ENCODE data around the gene HECTD4.
"Not testable (repeated sequence)": the region's sequence is repeated elsewhere in the genome, so short reads cannot be mapped to it uniquely, and the experiment has no call there.

The HECTD4 gene

GRCh38 chr12:112170971-112171596 is 211.1 kb downstream of the HECTD4 start:
- no peak for DNase-seq

DNA sequence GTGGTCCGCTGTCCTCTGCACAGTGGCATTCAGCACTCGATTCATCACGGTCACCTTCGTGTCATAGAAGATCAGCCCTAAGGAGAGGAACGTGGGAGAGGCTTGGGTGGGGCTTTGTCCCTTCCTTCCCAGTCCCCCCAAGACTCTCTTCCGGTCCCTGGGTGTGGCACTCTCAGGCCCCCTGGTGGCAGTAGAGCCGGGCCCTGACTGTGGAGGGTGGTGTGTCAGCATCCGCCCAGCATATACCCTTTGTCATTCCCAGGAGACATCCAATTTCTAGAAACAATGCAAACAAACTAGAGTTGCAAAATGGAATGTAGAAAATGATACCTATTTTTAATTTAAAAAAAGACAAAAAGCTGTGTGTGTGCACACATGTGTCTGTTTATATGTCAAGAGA is 211.9 kb downstream of the HECTD4 start:
- peak; percentile 34 for DNase-seq

- DNase-seq = no peak
Observed at GRCh38 chr12:112169966-112170365, 212.3 kb downstream of the HECTD4 start.

- no peak for DNase-seq
Observed at GRCh38 chr12:112169161-112169872, 212.9 kb downstream of the HECTD4 start.

DNA sequence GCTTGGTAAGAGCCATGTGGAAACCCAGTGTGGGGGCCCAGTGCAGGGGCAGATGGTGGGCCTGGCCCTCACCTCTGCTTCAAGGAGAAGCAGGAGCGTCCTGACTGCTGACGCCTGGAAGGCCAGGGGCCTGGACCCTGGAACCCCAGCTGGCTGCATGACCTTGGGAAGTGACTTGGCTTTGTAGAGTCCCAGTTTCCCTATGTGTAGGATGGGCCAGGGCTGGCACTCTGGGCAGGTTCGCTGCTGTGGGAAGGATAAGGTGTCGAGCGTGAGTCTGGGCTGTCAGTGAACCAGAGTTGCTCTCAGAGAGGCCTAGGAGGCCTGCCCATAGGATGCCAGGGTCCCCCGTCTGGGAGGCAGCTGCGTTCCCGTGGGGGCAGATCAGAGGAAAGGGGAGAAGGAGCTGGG is 213.7 kb downstream of the HECTD4 start:
- no peak for DNase-seq

DNA sequence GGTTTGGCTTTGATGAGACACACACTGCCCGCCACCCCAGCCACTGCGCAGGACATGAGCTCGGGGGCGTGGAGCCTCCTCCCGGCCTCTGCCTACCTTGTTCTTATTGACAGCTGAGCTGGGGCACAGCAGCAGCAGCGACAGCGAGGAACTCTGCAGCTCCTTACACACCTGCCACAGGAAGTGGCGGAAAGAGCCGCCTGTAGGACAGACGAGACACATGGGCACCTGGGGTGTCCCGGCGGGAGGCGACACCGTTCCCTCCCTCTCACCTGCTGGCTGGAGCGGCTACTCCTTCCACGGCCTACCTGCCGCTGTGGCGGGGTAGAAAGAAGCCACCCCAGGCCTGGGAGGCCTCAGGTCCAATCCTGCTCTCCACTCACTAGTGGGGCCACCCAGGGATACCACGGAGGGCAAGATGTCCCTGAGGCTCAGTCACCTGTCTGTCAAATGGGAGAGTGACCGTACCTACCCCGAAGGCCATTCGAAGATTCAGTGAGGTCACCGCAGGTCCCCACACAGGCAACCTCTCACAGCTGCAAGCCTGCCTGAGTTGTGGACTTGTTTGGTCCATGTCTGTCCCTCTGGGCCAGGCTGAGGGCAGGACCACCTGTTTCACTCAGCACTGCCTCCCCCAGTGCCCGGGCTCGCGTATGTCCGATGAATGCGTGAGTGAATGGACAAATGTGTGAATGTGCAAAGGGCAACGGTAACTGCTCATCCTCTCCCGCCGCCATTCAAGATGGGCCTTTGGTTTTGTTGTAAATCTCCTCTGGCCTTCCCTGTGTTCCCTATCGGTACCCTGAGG is 214.3 kb downstream of the HECTD4 start:
- no peak for DNase-seq

DNA sequence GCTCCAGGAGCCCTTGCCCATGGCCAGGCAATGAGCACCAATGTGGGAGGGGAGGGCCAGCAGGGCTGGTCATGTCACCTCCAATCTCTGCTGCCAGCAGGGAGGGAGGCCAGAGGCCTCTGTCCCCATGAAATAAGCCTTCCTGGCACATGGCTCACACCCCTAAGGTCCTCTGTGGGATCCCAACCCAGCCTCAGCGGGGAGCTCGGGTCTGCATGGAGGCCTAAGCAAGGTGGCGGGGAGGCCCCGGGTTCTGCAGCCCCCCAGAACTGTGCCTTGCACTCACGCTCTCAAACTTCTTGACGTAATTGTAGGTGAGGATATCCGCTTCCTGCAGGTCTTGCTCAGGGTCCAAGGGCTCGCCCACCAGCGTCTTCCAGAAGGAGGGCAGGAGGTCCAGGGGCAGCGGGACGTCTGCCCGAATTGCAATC is 215.2 kb downstream of the HECTD4 start:
- no peak for DNase-seq

GRCh38 chr12:112166051-112167015 is 215.9 kb downstream of the HECTD4 start:
- no peak for DNase-seq

- no peak for DNase-seq
Observed at GRCh38 chr12:112165624-112166023, 216.6 kb downstream of the HECTD4 start.

DNA sequence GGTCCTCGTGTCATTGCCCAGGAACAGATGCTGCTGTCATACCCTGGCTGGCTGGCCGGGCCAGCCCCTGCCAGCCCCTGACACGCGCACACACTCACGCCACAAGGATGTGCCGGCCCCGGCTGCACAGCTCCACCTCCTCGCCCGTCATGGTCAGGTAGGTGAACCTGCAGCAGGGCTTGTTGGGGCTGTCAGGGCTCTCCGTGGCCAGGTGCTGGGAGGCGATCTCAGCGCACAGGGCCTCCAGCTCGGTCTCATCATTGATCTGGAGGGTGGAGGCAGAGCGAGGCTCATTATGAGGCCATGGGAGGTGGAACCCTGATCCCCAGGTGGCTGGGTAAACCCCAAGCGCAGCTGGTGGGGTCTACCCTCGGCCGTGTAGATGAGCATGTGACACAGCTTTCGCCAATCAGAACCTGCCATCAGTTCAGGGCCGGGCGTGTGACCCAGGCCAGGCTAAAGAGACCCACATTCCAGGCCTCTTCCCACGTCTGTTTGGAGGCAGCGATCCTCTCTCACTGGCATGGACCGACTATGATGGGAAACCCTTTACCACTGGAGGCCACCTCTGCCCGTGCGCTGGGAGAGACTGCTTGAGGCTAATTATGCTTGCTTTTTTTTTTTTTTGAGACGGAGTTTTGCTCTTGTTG is 218.1 kb downstream of the HECTD4 start:
- DNase-seq = no peak

DNA sequence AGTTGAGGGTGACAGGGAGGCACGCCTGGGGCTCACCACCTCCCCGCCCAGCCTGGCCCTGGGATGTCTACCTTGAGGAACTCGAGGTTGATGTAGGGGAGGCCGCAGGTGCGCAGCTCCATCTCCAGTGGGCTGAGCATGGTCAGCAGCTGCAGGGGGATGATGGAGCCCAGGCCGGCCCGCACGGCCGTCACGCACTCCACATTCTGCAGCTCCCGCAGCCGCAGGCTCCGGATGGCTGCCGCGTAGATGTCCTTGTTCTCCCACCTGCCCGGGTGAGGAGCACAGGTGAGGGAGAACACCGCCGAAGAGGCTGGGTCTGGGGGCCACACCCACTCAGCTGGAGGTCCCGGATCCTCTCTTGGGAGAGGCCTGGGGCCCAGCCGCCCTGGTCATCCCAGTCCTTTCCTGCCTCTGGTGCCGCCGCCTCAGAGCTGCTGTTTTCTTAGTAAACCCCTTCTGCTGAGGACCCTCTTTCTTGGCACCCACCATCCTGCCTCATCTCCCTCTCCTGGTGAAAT is 218.7 kb downstream of the HECTD4 start:
- no peak for DNase-seq

DNA sequence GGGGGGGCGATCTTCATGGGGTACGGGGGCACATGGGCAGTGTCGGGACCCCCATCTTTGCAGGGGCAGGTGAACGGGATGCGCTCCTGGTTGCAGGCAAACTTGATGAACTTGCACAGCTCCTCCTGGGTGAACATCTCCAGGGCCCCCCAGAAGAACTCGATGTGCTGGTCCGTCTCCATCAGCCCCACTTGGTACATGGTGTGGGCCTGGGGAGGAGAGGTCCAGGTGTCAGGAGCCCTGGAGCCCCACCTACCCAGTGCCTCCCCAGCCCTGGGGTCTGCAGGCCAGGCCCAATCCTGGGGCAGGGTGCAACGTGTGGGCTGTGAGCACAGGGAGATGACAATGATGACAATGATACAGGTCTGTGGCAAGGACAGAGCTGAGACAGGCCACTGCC is 219.2 kb downstream of the HECTD4 start:
- DNase-seq = no peak

DNA sequence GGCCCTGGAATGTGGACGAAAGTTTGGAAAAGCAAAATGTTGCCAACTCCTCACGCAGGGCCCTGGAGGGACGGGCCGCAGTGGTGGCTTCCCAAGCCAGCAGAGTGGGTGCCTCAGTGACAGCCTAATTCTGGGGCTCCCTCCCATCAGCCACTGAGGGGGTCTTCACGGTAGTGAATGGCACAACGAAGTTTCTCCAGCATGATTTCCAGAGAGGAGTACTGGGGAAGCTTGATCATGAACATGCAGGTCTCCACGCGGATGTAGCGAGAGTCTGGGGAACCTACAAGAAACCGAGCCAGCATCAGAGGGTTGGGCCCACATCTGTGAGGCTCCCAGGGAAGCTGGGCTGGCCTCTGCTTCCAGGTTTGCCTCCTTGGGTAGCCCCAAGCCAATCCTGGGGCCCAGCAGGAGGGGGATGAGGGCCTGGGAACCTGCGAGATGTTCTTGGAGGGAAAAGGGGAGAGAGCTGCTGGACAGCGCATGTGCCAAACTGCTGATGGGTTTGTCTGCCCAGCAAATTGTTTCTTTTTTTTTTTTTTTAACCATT is 219.9 kb downstream of the HECTD4 start:
- no peak for DNase-seq

DNA sequence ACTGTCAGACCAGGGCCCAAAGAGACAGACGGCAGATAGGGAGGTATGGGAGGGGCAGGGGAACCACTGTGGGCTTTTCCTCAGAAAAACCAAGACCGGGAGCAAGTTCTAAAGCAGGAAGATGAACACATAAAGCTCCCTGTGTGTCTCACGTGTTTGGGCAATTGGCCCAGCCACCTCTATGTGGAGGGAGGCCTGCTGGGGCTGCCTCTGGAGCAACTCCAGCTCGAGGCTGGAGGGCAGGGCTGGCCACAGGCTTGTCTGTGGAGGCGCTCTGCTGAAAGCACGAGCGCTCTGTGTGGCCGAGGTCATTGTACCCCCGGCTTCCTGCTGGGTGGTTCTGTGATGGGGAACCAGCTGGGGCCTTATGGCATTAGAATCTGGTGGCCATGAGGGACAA is 220.5 kb downstream of the HECTD4 start:
- DNase-seq = no peak

DNA sequence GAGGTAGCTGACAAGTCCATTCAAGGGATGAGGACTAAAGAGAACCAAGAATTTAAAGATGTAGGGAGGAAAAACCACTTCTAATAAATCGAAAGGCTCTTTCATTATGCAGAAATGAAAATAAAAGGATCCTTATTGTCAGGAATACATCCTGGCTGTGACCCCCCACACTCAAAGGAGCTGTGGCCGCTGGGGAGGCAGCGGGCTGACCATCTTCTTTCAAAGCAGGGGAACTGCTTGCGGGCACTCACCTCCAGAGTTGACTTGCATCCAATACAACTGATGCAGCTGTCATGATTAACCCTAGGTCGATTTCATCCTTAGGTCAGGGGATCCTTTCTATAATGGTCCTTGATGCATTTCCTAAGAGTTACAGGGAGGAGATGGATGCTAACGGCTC is 221.6 kb downstream of the HECTD4 start:
- no peak for DNase-seq

GRCh38 chr12:112159146-112159541 is 223.1 kb downstream of the HECTD4 start:
- no peak for DNase-seq

GRCh38 chr12:112158461-112159145 is 223.6 kb downstream of the HECTD4 start:
- DNase-seq = not testable (repeated sequence)

DNA sequence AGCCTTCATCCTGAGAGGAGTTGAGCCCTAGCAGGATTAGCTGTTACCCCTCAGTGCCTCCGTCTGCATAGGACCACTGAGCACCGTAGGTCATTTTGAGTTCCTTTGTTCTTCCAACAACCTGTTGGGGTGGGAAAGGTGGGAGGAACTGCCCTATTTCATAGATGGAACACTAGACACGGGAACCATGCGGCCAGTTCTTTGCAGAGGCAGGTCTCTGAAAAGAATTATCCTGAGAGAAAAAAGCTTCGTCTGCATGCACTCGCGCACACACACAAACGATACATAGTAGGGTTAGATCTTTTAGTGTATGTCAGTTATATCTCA is 228.4 kb downstream of the HECTD4 start:
- DNase-seq = no peak

GRCh38 chr12:112153181-112153892 is 228.9 kb downstream of the HECTD4 start:
- DNase-seq = no peak

DNA sequence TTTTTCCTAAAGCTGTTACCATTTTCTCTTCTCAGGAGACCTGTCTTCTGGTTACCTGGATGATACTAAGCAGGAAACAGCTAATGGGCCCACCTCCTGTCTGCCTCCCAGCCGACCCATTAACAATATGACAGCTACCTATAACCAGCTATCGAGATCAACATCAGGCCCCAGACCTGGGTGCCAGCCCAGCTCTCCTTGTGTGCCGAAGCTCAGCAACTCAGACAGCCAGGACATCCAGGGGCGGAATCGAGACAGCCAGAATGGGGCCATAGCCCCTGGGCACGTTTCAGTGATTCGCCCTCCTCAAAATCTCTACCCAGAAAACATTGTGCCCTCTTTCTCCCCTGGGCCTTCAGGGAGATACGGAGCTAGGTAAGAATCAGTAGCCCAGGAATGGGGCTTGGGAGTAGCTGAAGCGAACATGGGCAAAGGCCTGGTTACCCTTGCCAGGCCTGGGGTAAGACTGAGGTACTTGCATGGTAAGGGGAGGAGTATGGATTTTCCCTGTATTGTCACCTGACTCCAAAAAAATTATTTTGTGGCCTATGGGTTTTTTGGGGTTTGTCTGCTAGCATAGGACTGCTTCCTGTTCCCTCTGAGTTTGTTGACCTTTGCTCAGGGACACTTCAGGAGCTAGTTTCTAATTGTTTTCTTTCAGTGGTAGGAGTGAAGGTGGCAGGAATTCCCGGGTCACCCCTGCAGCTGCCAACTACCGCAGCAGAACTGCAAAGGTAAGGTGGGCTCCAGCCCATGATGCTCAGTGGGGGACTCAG is 230.3 kb downstream of the HECTD4 start:
- no peak for DNase-seq

Data from NCI-H82 (cell line).